Measurements from ENCODE around the gene PML. TPM values are rescaled to one million over a fixed set of nuclear protein-coding genes. Genes with fewer than 3 reads are reported as not detected.
"Not testable (repeated sequence)": the region's sequence is repeated elsewhere in the genome, so short reads cannot be mapped to it uniquely, and the experiment has no call there.

The PML gene
- total RNA-seq, 1 experiment from 2014 or later, result 8.7 TPM

GRCh38 chr15:74044267-74045110 is 50.0 kb downstream of the PML start:
- DNase-seq (ENCODE audit: low spot score), result no peak
- in situ Hi-C loops (cut with HindIII; ENCODE audit: low sequenced_read_pairs), result loop anchor here (10.0 kb wide), 1 partner anchor 70 kb away; no protein-coding TSS in a partner anchor

GRCh38 chr15:74045184-74045583 is 50.7 kb downstream of the PML start:
- no peak for DNase-seq (ENCODE audit: low spot score)
- in situ Hi-C loops (cut with HindIII; ENCODE audit: low sequenced_read_pairs), result loop anchor here (10.0 kb wide), 1 partner anchor 70 kb away; no protein-coding TSS in a partner anchor

- in situ Hi-C loops (cut with HindIII; ENCODE audit: low sequenced_read_pairs), result loop anchor here (10.0 kb wide), 1 partner anchor 71 kb away; no protein-coding TSS in a partner anchor
- DNase-seq (ENCODE audit: low spot score), result no peak
Observed at GRCh38 chr15:74045636-74046274, 51.2 kb downstream of the PML start.

- in situ Hi-C loops (cut with HindIII; ENCODE audit: low sequenced_read_pairs), result loop anchor here (10.0 kb wide), 1 partner anchor 71 kb away; no protein-coding TSS in a partner anchor
- DNase-seq (ENCODE audit: low spot score), result no peak
Observed at GRCh38 chr15:74046275-74046674, 51.8 kb downstream of the PML start.

GRCh38 chr15:74050127-74050526 is 55.6 kb downstream of the PML start:
- DNase-seq (ENCODE audit: low spot score), result no peak
- in situ Hi-C loops (cut with HindIII; ENCODE audit: low sequenced_read_pairs), result no loop called here

GRCh38 chr15:74050556-74051234 is 56.2 kb downstream of the PML start:
- in situ Hi-C loops (cut with HindIII; ENCODE audit: low sequenced_read_pairs), result no loop called here
- DNase-seq (ENCODE audit: low spot score), result no peak

GRCh38 chr15:74052271-74053260 is 58.0 kb downstream of the PML start:
- DNase-seq (ENCODE audit: low spot score); in situ Hi-C loops (cut with HindIII; ENCODE audit: low sequenced_read_pairs): not testable (repeated sequence)

- in situ Hi-C loops (cut with HindIII; ENCODE audit: low sequenced_read_pairs), result no loop called here
- DNase-seq (ENCODE audit: low spot score), result no peak
Observed at GRCh38 chr15:74053517-74053916, 59.0 kb downstream of the PML start.

- peak; percentile 25 for DNase-seq (ENCODE audit: low spot score)
- in situ Hi-C loops (cut with HindIII; ENCODE audit: low sequenced_read_pairs), result no loop called here
Observed at GRCh38 chr15:74053941-74054529, 59.5 kb downstream of the PML start.

- in situ Hi-C loops (cut with HindIII; ENCODE audit: low sequenced_read_pairs), result no loop called here
- DNase-seq (ENCODE audit: low spot score), result no peak
Observed at GRCh38 chr15:74055804-74056203, 61.3 kb downstream of the PML start.

GRCh38 chr15:74056330-74056729 is 61.8 kb downstream of the PML start:
- DNase-seq (ENCODE audit: low spot score); in situ Hi-C loops (cut with HindIII; ENCODE audit: low sequenced_read_pairs): not testable (repeated sequence)

- in situ Hi-C loops (cut with HindIII; ENCODE audit: low sequenced_read_pairs); DNase-seq (ENCODE audit: low spot score): not testable (repeated sequence)
Observed at GRCh38 chr15:74059050-74059833, 64.7 kb downstream of the PML start.

GRCh38 chr15:74060251-74060650 is 65.7 kb downstream of the PML start:
- in situ Hi-C loops (cut with HindIII; ENCODE audit: low sequenced_read_pairs), result no loop called here
- no peak for DNase-seq (ENCODE audit: low spot score)

GRCh38 chr15:74062236-74062635 is 67.7 kb downstream of the PML start:
- in situ Hi-C loops (cut with HindIII; ENCODE audit: low sequenced_read_pairs), result no loop called here
- no peak for DNase-seq (ENCODE audit: low spot score)

GRCh38 chr15:74062671-74063070 is 68.2 kb downstream of the PML start:
- in situ Hi-C loops (cut with HindIII; ENCODE audit: low sequenced_read_pairs), result no loop called here
- no peak for DNase-seq (ENCODE audit: low spot score)

GRCh38 chr15:74063425-74064146 is 69.1 kb downstream of the PML start:
- in situ Hi-C loops (cut with HindIII; ENCODE audit: low sequenced_read_pairs); DNase-seq (ENCODE audit: low spot score): not testable (repeated sequence)

GRCh38 chr15:74064183-74064582 is 69.7 kb downstream of the PML start:
- in situ Hi-C loops (cut with HindIII; ENCODE audit: low sequenced_read_pairs); DNase-seq (ENCODE audit: low spot score): not testable (repeated sequence)

Measured in G401 (cell line).